Measurements from ENCODE around the gene RBL2. TPM values are rescaled to one million over a fixed set of nuclear protein-coding genes. Genes with fewer than 3 reads are reported as not detected.

The RBL2 gene, protein sequence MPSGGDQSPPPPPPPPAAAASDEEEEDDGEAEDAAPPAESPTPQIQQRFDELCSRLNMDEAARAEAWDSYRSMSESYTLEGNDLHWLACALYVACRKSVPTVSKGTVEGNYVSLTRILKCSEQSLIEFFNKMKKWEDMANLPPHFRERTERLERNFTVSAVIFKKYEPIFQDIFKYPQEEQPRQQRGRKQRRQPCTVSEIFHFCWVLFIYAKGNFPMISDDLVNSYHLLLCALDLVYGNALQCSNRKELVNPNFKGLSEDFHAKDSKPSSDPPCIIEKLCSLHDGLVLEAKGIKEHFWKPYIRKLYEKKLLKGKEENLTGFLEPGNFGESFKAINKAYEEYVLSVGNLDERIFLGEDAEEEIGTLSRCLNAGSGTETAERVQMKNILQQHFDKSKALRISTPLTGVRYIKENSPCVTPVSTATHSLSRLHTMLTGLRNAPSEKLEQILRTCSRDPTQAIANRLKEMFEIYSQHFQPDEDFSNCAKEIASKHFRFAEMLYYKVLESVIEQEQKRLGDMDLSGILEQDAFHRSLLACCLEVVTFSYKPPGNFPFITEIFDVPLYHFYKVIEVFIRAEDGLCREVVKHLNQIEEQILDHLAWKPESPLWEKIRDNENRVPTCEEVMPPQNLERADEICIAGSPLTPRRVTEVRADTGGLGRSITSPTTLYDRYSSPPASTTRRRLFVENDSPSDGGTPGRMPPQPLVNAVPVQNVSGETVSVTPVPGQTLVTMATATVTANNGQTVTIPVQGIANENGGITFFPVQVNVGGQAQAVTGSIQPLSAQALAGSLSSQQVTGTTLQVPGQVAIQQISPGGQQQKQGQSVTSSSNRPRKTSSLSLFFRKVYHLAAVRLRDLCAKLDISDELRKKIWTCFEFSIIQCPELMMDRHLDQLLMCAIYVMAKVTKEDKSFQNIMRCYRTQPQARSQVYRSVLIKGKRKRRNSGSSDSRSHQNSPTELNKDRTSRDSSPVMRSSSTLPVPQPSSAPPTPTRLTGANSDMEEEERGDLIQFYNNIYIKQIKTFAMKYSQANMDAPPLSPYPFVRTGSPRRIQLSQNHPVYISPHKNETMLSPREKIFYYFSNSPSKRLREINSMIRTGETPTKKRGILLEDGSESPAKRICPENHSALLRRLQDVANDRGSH
- total RNA-seq (2022; extraction: Qiagen RNA extraction; ENCODE audit: low read depth) = 6.8 to 13.9 TPM (median 13.6 TPM) in 5 replicates

GRCh38 chr16:53434377-53435065 lies at the start of gene RBL2:
Gene RBL2, plus strand, starts transcription at chr16:53434471. Its CDS starts 86 bp downstream, at chr16:53434557.

DNA sequence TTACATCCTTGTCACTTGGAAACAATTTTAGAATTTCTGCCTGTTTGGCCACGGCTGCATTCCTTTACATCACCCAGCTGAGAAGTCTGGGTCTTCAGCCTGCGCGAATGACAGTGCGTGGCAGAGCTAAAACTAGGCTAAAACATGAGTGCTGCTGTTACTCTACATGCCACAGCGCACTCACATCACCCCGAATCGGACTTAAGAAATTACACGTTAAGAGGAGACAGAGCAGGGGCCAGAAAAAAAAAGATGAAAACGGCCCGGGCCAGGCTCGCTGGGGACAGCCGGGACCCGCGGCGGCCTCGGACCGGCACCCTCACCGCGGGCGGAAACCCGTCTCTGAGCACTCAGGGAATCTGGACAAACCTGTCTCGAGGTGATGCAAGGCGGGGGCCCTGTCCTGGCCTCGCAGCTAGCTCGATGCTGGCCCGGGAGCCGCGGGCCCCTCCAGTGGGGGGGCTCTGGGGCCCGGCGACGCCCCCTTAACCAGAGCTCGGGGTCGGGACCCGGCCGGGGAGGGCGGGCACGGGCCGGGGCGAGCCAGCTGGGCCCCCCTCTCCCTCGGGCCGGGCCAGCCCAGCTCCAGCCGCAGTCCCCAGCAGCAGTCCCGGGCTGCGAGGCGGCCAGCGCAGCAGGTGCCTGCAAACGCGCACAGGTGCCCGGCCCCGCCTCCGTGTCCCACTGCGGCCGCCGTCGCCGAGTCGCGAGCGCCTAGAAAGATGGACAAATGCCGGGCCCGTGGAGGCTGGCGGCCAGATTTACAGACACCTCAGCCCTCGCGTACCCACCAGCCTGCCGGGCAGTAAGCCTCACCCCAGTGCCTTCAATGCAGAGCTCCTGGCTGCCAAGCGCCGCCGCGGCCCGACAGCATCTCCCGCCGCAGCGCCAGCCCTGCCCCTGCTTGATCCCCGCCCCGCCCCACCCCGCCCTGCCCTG lies 68.3 kb downstream of the RBL2 start, which contains the start of gene AKTIP:
Gene AKTIP, minus strand, starts transcription at position 879 of the 939 bp plus-strand sequence. CDS start 2,950 bp downstream, outside the sequence.

Other genes with a start within 250 kb of the RBL2 start
- gene AKTIP, start 68.7 kb downstream of the RBL2 start, total RNA-seq (2022; extraction: Qiagen RNA extraction; ENCODE audit: low read depth) = 21.3 to 23.7 TPM (median 22.3 TPM) in 5 replicates